HepG2 (cell line): ENCODE results near the gene ASPHD1. TPM values are rescaled to one million over a fixed set of nuclear protein-coding genes. Genes with fewer than 3 reads are reported as not detected.

Experiments used
- ATAC-seq: fragments of 200-7000 bp; cut with Tn5 transposase; 3 replicates; pipeline ENCODE4 v1.9.1; 2020; ENCODE audit warnings: mild to moderate bottlenecking, moderate library complexity
- BruUV-seq: library from RNA; stranded (reverse); fragments of 400-500 nt; replicated peaks from 2 replicates; lab custom pipeline; 2021; lab: Mats Ljungman, UMichigan
- CTCF ChIA-PET: fragments of 300-600 bp; formaldehyde crosslinking; extraction: SDS; loops from one replicate; lab custom pipeline; 2021; ENCODE audit warnings: low total read pairs, inconsistent platforms, low intra/inter-chr PET ratio; lab: Yijun Ruan, JAX
- POLR2A ChIA-PET: fragments of 350-600 bp; sonication (Branson Sonifier 250); formaldehyde crosslinking; loops from one replicate; lab custom pipeline; 2020; ENCODE audit warnings: antibody characterized with exemption, inconsistent platforms; lab: Yijun Ruan, JAX
- DNase-seq: peaks from one replicate; pipeline ENCODE4 v3.0.0-alpha.2; 2015; ENCODE audit warnings: low spot score
- FAIRE-seq: peaks from 3 replicates; lab custom pipeline; 2011; peaks lifted over from hg19 to GRCh38; lab: Jason Lieb, UNC
- H2AFZ ChIP-seq: one replicate; pipeline ENCODE4 v1.6.1; 2011; ENCODE audit warnings: low read length, inconsistent platforms
- H3K27ac ChIP-seq: fragments of 300-600 bp; 3 replicates; pipeline ENCODE4 v1.8.0; 2011; ENCODE audit warnings: mixed run types, mild to moderate bottlenecking, mixed read lengths, low read length, inconsistent platforms; ENCODE audit not compliant: insufficient read depth; ENCODE audit errors: extremely low read length
- H3K27me3 ChIP-seq, 2 experiments: fragments of 200-600 bp in 1 of 2; 2 replicates in 1 of 2; 3 replicates in 1 of 2; pipeline versions ENCODE4 v1.6.0 to v1.8.0; 2011; ENCODE audit warnings: low read length in 2 of 2, mild to moderate bottlenecking in 2 of 2, moderate library complexity in 2 of 2, inconsistent platforms in 1 of 2; ENCODE audit not compliant: insufficient read depth in 2 of 2, control insufficient read depth in 1 of 2
- H3K36me3 ChIP-seq, 2 experiments: fragments of 200-600 bp in 1 of 2; replicated peaks in 1 of 2; 2 replicates in 1 of 2; 3 replicates in 1 of 2; pipeline versions ENCODE4 v1.5.1 to v1.8.0; 2011; ENCODE audit warnings: low read length in 2 of 2, inconsistent platforms in 1 of 2; ENCODE audit not compliant: insufficient read depth in 2 of 2, control insufficient read depth in 1 of 2
- H3K4me1 ChIP-seq: 2 replicates; pipeline ENCODE4 v1.5.1; 2012; ENCODE audit warnings: low read length, inconsistent platforms; ENCODE audit not compliant: insufficient read depth
- H3K4me2 ChIP-seq: 2 replicates; pipeline ENCODE4 v1.6.0; 2011; ENCODE audit warnings: low read depth, low read length, inconsistent platforms
- H3K4me3 ChIP-seq, 3 experiments: fragments of 200-600 bp in 1 of 3; sonication (generic), shearing (Covaris generic) in 1 of 3; replicated peaks in 1 of 3; 2 replicates each; pipeline ENCODE4 v1.5.1; 2011 to 2016; ENCODE audit warnings: low read length in 3 of 3, inconsistent platforms in 2 of 3, low read depth in 2 of 3, mild to moderate bottlenecking in 2 of 3, control low read depth in 1 of 3, mixed read lengths in 1 of 3; ENCODE audit not compliant: insufficient read depth in 1 of 3
- H3K79me2 ChIP-seq: one replicate; pipeline ENCODE4 v1.6.1; 2011; ENCODE audit warnings: low read length, inconsistent platforms; ENCODE audit not compliant: insufficient read depth
- H3K9ac ChIP-seq: 2 replicates; pipeline ENCODE4 v1.6.0; 2011; ENCODE audit warnings: mild to moderate bottlenecking, low read depth, low read length, inconsistent platforms; ENCODE audit not compliant: insufficient read depth
- H3K9me3 ChIP-seq: 2 replicates; pipeline ENCODE4 v1.5.1; 2012; ENCODE audit warnings: mild to moderate bottlenecking, low read length
- H4K20me1 ChIP-seq: 2 replicates; pipeline ENCODE4 v1.6.0; 2011; ENCODE audit warnings: inconsistent platforms, mild to moderate bottlenecking, low read length, moderate library complexity; ENCODE audit not compliant: insufficient read depth
- AKNA ChIP-seq: sonication (generic); formaldehyde crosslinking; IDR thresholded peaks from 2 replicates; pipeline ENCODE4 v1.4.0; 2020; ENCODE audit warnings: missing genetic modification reagents, borderline replicate concordance
- BORCS8-MEF2B ChIP-seq: sonication (generic); formaldehyde crosslinking; IDR thresholded peaks from 2 replicates; pipeline ENCODE4 v1.8.0; 2022; ENCODE audit warnings: mild to moderate bottlenecking, missing genetic modification reagents
- DZIP1 ChIP-seq: sonication (generic); formaldehyde crosslinking; IDR thresholded peaks from 2 replicates; pipeline ENCODE4 v1.5.0; 2020; ENCODE audit warnings: mild to moderate bottlenecking, missing genetic modification reagents
- MTF1 ChIP-seq: sonication (generic); formaldehyde crosslinking; IDR thresholded peaks from 2 replicates; pipeline ENCODE4 v1.5.0; 2020; ENCODE audit warnings: missing genetic modification reagents
- NFE2L1 ChIP-seq: sonication (generic); formaldehyde crosslinking; IDR thresholded peaks from 2 replicates; pipeline ENCODE4 v1.4.0; 2020; ENCODE audit warnings: missing genetic modification reagents, mild to moderate bottlenecking, borderline replicate concordance
- NKX3-1 ChIP-seq: sonication (generic); formaldehyde crosslinking; IDR thresholded peaks from 2 replicates; pipeline ENCODE4 v1.5.0; 2020; ENCODE audit warnings: missing genetic modification reagents
- RCOR2 ChIP-seq: IDR thresholded peaks from 2 replicates; pipeline ENCODE4 v1.6.1; 2016; ENCODE audit warnings: missing biosample characterization, missing genetic modification reagents
- THRA ChIP-seq: sonication (generic); formaldehyde crosslinking; IDR thresholded peaks from 2 replicates; pipeline ENCODE4 v1.4.0; 2020; ENCODE audit warnings: missing genetic modification reagents, borderline replicate concordance
- ZBTB7A ChIP-seq: sonication (generic); formaldehyde crosslinking; IDR thresholded peaks from 2 replicates; pipeline ENCODE4 v1.8.0; 2022; ENCODE audit warnings: mild to moderate bottlenecking, missing genetic modification reagents
- ZMYM2 ChIP-seq: sonication (generic); formaldehyde crosslinking; IDR thresholded peaks from 2 replicates; pipeline ENCODE4 v1.8.0; 2022; ENCODE audit warnings: mild to moderate bottlenecking, missing genetic modification reagents
- ZNF180 ChIP-seq: sonication (generic); formaldehyde crosslinking; IDR thresholded peaks from 2 replicates; pipeline ENCODE4 v1.4.0; 2020; ENCODE audit warnings: low read depth, missing genetic modification reagents, borderline replicate concordance
- ZNF446 ChIP-seq: sonication (generic); formaldehyde crosslinking; IDR thresholded peaks from 2 replicates; pipeline ENCODE4 v1.5.0; 2020; ENCODE audit warnings: mild to moderate bottlenecking, missing genetic modification reagents
- ZNF552 ChIP-seq: sonication (generic); formaldehyde crosslinking; IDR thresholded peaks from 2 replicates; pipeline ENCODE4 v1.9.0; 2022; ENCODE audit warnings: missing genetic modification reagents, mild to moderate bottlenecking, borderline replicate concordance
- ZSCAN9 ChIP-seq: IDR thresholded peaks from 2 replicates; pipeline ENCODE4 v1.6.1; 2016; ENCODE audit warnings: borderline replicate concordance
- WGBS: methylation state at CpG from one replicate; pipeline ENCODE4 v1.1.6; 2017; ENCODE audit warnings: low lambda C conversion rate; 5-methylcytosine and 5-hydroxymethylcytosine counted together
- in situ Hi-C: cut with HindIII; loops from 2 replicates; pipeline ENCODE4 v1.10.0; 2017; ENCODE audit warnings: low pct_unique_long_range_greater_than_20kb; ENCODE audit not compliant: extremely low pct_ligation_motif_present
- intact Hi-C: fragments of 100-400 bp; cut with micrococcal nuclease; formaldehyde crosslinking; loops from one replicate; pipeline ENCODE4 v1.10.0; 2022; ENCODE audit not compliant: unreplicated experiment
- polyA plus RNA-seq, 8 experiments: library from polyadenylated mRNA; depleted of rRNA in 3 of 8; stranded (reverse) in 7 of 8; unstranded in 1 of 8; fragments of >200 nt; fragmentation: Illumina TruSeq in 4 of 8; extraction: Trizol in 4 of 8; gene quantifications; 2 replicates each; pipeline versions ENCODE4 v1.2.1 to v1.2.3, GENCODE V29; 2011 to 2016; ENCODE audit warnings: low read depth in 4 of 8, missing spikeins in 1 of 8, mixed read lengths in 1 of 8; ENCODE audit not compliant: insufficient read depth in 1 of 8
- total RNA-seq, 5 experiments: library from RNA; depleted of rRNA; stranded (reverse); fragments of >200 nt; fragmentation: Illumina TruSeq; extraction: Trizol; gene quantifications; 2 replicates each; pipeline ENCODE4 v1.2.3, GENCODE V29; 2016; ENCODE audit warnings: low read depth in 1 of 5

ASPHD1 gene
- total and polyA plus RNA-seq, 2 of the 13 experiments (the other 11 are each of a cell fraction or from before 2014, with no cell fraction given) = 13.1 to 19.7 TPM

GRCh38 chr16:29921034-29921385 lies 20.7 kb downstream of the ASPHD1 start:
- H3K27ac ChIP-seq = no peak overlapping the region
- no peak for ATAC-seq
- CTCF ChIA-PET = no interaction called here
- H3K27me3 ChIP-seq = no peaks in the 10 kb centered on the region
- H3K9ac ChIP-seq = no peak overlapping the region
- H3K79me2 ChIP-seq = peaks cover 13% of the 10 kb centered on the region
- BruUV-seq = no TSS peak
- no peak for FAIRE-seq
- H3K36me3 ChIP-seq = peaks cover 3 to 37% of the 10 kb centered on the region in 2 experiments; a peak in 3 of 5 replicates
- no peak overlapping the region for H3K4me2 ChIP-seq
- H3K4me1 ChIP-seq = peaks cover 19% of the 10 kb centered on the region
- POLR2A ChIA-PET = interaction anchor here (0.9 kb wide), 1 partner anchor 52 kb away, joined by 3 read pairs; the partner anchor contains the start of gene TAOK2
- H3K4me3 ChIP-seq = no peak overlapping the region
- intact Hi-C loops (no loop called here), in situ Hi-C loops (no loop called here)
- no peaks in the 10 kb centered on the region for H3K9me3 ChIP-seq
- H2AFZ ChIP-seq = no peak overlapping the region
- WGBS = 92% methylated on average over 3 of the region's 3 CpGs
- no peak for DNase-seq
- H4K20me1 ChIP-seq = no peaks in the 10 kb centered on the region
- no peak for TF ChIP-seq NFE2L1 (CRISPR knock-in tag)
- no peak for TF ChIP-seq ZNF180
- TF ChIP-seq MTF1 (CRISPR knock-in tag) = no peak
- TF ChIP-seq ZSCAN9 (CRISPR knock-in tag) = no peak
- TF ChIP-seq BORCS8-MEF2B (CRISPR knock-in tag) = no peak
- TF ChIP-seq RCOR2 (CRISPR knock-in tag) = no peak
- no peak for TF ChIP-seq ZNF446 (CRISPR knock-in tag)
- TF ChIP-seq THRA (CRISPR knock-in tag) = no peak
- no peak for TF ChIP-seq AKNA
- no peak for TF ChIP-seq ZNF552 (CRISPR knock-in tag)
- TF ChIP-seq DZIP1 (CRISPR knock-in tag) = no peak
- TF ChIP-seq ZMYM2 = no peak
- TF ChIP-seq NKX3-1 (CRISPR knock-in tag) = no peak
- no peak for TF ChIP-seq ZBTB7A
